DND-41 (cell line): ENCODE data around the gene USH1C.

Experiments
- ATAC-seq: fragments of 200-7000 bp; cut with Tn5 transposase; 3 replicates; pipeline ENCODE4 v1.9.1; 2021; ENCODE audit warnings: low read depth; ENCODE audit not compliant: insufficient read depth
- DNase-seq: peaks from one replicate; pipeline ENCODE4 v3.0.0-alpha.2; 2020
- H2AFZ ChIP-seq: 2 replicates; pipeline ENCODE4 v1.6.0; 2012; ENCODE audit warnings: low read depth, low read length
- H3K27ac ChIP-seq: 2 replicates; pipeline ENCODE4 v1.5.1; 2012; ENCODE audit warnings: low read length, inconsistent platforms
- H3K27me3 ChIP-seq: fragments of 200-600 bp; sonication (generic); 2 replicates; pipeline ENCODE4 v1.6.0; 2012; ENCODE audit warnings: low read length, mild to moderate bottlenecking, inconsistent platforms; ENCODE audit not compliant: insufficient read depth, poor library complexity
- H3K36me3 ChIP-seq: 2 replicates; pipeline ENCODE4 v1.5.1; 2012; ENCODE audit warnings: low read length, inconsistent platforms; ENCODE audit not compliant: insufficient read depth
- H3K4me1 ChIP-seq: 2 replicates; pipeline ENCODE4 v1.5.1; 2012; ENCODE audit warnings: mild to moderate bottlenecking, low read length; ENCODE audit not compliant: insufficient read depth
- H3K4me2 ChIP-seq: 2 replicates; pipeline ENCODE4 v1.6.0; 2012; ENCODE audit warnings: mild to moderate bottlenecking, moderate library complexity, low read length, inconsistent platforms; ENCODE audit not compliant: insufficient read depth
- H3K4me3 ChIP-seq, 2 experiments: fragments of 200-600 bp in 1 of 2; shearing (Covaris generic) in 1 of 2; 2 replicates each; pipeline ENCODE4 v1.5.1; 2012 to 2016; ENCODE audit warnings: inconsistent platforms in 2 of 2, low read length in 2 of 2, mild to moderate bottlenecking in 2 of 2, low read depth in 1 of 2, moderate library complexity in 1 of 2
- H3K79me2 ChIP-seq: 2 replicates; pipeline ENCODE4 v1.6.0; 2012; ENCODE audit warnings: low read length, inconsistent platforms; ENCODE audit not compliant: insufficient read depth
- H3K9ac ChIP-seq: 2 replicates; pipeline ENCODE4 v1.6.0; 2012; ENCODE audit warnings: low read depth, mild to moderate bottlenecking, inconsistent platforms, low read length, moderate library complexity
- H3K9me3 ChIP-seq: 2 replicates; pipeline ENCODE4 v1.5.1; 2012; ENCODE audit warnings: low read length, moderate library complexity, mild to moderate bottlenecking, inconsistent platforms; ENCODE audit not compliant: insufficient read depth, severe bottlenecking
- H4K20me1 ChIP-seq: 2 replicates; pipeline ENCODE4 v1.6.0; 2012; ENCODE audit warnings: low read length; ENCODE audit not compliant: insufficient read depth
- CTCF ChIP-seq: IDR thresholded peaks from 2 replicates; pipeline ENCODE4 v1.5.1; 2012; ENCODE audit warnings: borderline replicate concordance, low read length, moderate library complexity, mild to moderate bottlenecking; ENCODE audit not compliant: poor library complexity, severe bottlenecking; ENCODE audit errors: extremely low read depth
- EZH2 ChIP-seq: IDR thresholded peaks from 3 replicates; pipeline ENCODE4 v1.6.1; 2012; ENCODE audit warnings: borderline replicate concordance, low read depth, mild to moderate bottlenecking, moderate library complexity, low read length, inconsistent platforms; ENCODE audit not compliant: severe bottlenecking

The USH1C gene

GRCh38 chr11:17563231-17563646, 19.0 kb upstream of the USH1C start:
- no peak overlapping the region for H2AFZ ChIP-seq
- no peaks in the 10 kb centered on the region for H3K4me1 ChIP-seq
- no peak overlapping the region for H3K4me2 ChIP-seq
- peaks cover 2% of the 10 kb centered on the region for H3K27me3 ChIP-seq
- no peak for DNase-seq
- no peaks in the 10 kb centered on the region for H3K36me3 ChIP-seq
- peak; percentile 56; the same call in 1 of the 3 replicates for ATAC-seq
- H4K20me1 ChIP-seq = no peaks in the 10 kb centered on the region
- no peak overlapping the region for H3K4me3 ChIP-seq
- no peak overlapping the region for H3K27ac ChIP-seq
- H3K9me3 ChIP-seq = no peaks in the 10 kb centered on the region
- TF ChIP-seq EZH2 (no peak), CTCF (peak; percentile 17)
- no peak overlapping the region for H3K9ac ChIP-seq
- H3K79me2 ChIP-seq = no peaks in the 10 kb centered on the region

DNA sequence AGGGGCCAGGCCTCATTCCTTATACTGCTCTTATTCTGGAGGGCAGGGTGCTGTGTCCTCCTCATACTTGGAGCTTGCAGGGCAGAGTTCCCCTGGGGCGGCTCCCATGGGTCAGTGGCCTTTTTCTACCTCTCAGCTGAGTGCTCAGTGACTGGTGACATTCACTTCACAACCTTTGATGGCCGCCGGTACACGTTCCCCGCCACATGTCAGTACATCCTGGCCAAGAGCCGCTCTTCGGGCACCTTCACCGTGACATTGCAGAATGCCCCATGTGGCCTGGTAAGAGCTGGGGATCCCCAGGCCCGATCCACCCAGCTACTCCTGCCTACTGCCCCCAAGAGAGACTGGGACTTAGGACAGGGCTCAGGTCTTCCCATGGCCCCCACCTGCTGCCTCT, 17.3 kb upstream of the USH1C start:
- no peak overlapping the region for H3K4me3 ChIP-seq
- ATAC-seq (no peak), DNase-seq (no peak)
- peaks cover 3% of the 10 kb centered on the region for H3K27me3 ChIP-seq
- no peaks in the 10 kb centered on the region for H3K36me3 ChIP-seq
- no peak overlapping the region for H3K9ac ChIP-seq
- no peaks in the 10 kb centered on the region for H3K9me3 ChIP-seq
- no peak overlapping the region for H3K4me2 ChIP-seq
- no peaks in the 10 kb centered on the region for H4K20me1 ChIP-seq
- no peak overlapping the region for H2AFZ ChIP-seq
- H3K4me1 ChIP-seq = no peaks in the 10 kb centered on the region
- no peaks in the 10 kb centered on the region for H3K79me2 ChIP-seq
- TF ChIP-seq CTCF (no peak), EZH2 (no peak)
- no peak overlapping the region for H3K27ac ChIP-seq

GRCh38 chr11:17561111-17561415, 16.8 kb upstream of the USH1C start:
- Histone ChIP-seq H3K4me1 (no peaks in the 10 kb centered on the region), H4K20me1 (no peaks in the 10 kb centered on the region), H2AFZ (no peak overlapping the region), H3K4me2 (no peak overlapping the region), H3K27me3 (peaks cover 8% of the 10 kb centered on the region), H3K9me3 (no peaks in the 10 kb centered on the region), H3K9ac (no peak overlapping the region), H3K27ac (no peak overlapping the region), H3K4me3 (no peak overlapping the region), H3K36me3 (no peaks in the 10 kb centered on the region), H3K79me2 (no peaks in the 10 kb centered on the region)
- no peak for TF ChIP-seq EZH2
- TF ChIP-seq CTCF = no peak
- no peak for DNase-seq
- no peak for ATAC-seq
